GM12878 (cell line): ENCODE measurements around the gene XNDC1N. TPM values are rescaled to one million over a fixed set of nuclear protein-coding genes. Genes with fewer than 3 reads are reported as not detected.

Experiments
- ATAC-seq: fragments of 200-7000 bp; cut with Tn5 transposase; 3 replicates; pipeline ENCODE4 v1.9.1; 2020; ENCODE audit warnings: mild to moderate bottlenecking, moderate library complexity
- BruUV-seq: library from RNA; stranded (reverse); fragments of 400-500 nt; replicated peaks from 2 replicates; lab custom pipeline; 2021; lab: Mats Ljungman, UMichigan
- CTCF ChIA-PET: fragments of 300-600 bp; sonication (Branson Sonifier 250); formaldehyde crosslinking; extraction: SDS; loops from one replicate; lab custom pipeline; 2021; ENCODE audit warnings: inconsistent platforms; lab: Yijun Ruan, JAX
- POLR2A ChIA-PET: fragments of 350-600 bp; formaldehyde crosslinking; extraction: SDS; loops from one replicate; lab custom pipeline; 2021; ENCODE audit warnings: inconsistent platforms; lab: Charles Lee
- RAD21 ChIA-PET: fragments of 300-600 bp; sonication (Branson Sonifier 250); formaldehyde crosslinking; loops from one replicate; lab custom pipeline; 2023; ENCODE audit warnings: antibody characterized with exemption; ENCODE audit not compliant: unreplicated experiment; lab: Charles Lee
- SMC1A ChIA-PET: fragments of 300-600 bp; sonication (Branson Sonifier 250); formaldehyde crosslinking; loops from one replicate; lab custom pipeline; 2023; ENCODE audit not compliant: unreplicated experiment, uncharacterized antibody; lab: Charles Lee
- DNase-seq: peaks from one replicate; pipeline ENCODE4 v3.0.0-alpha.2; 2011; ENCODE audit warnings: low read depth, low spot score
- FAIRE-seq: peaks from 3 replicates; lab custom pipeline; 2011; peaks lifted over from hg19 to GRCh38; lab: Jason Lieb, UNC
- H2AFZ ChIP-seq: 2 replicates; pipeline ENCODE4 v1.6.0; 2011; ENCODE audit warnings: low read depth, low read length, control low read depth; ENCODE audit not compliant: control insufficient read depth
- H3K27ac ChIP-seq: 2 replicates; pipeline ENCODE4 v1.5.1; 2011; ENCODE audit warnings: control low read depth; ENCODE audit not compliant: control insufficient read depth, insufficient read depth
- H3K27me3 ChIP-seq, 2 experiments: replicated peaks in 1 of 2; 2 replicates each; pipeline versions ENCODE4 v1.6.0 to v1.6.1; 2011; ENCODE audit warnings: low read length in 1 of 2; ENCODE audit not compliant: control insufficient read depth in 2 of 2, insufficient read depth in 2 of 2
- H3K36me3 ChIP-seq, 2 experiments: 2 replicates each; pipeline ENCODE4 v1.5.1; 2011; ENCODE audit warnings: low read length in 1 of 2; ENCODE audit not compliant: control insufficient read depth in 2 of 2, insufficient read depth in 2 of 2
- H3K4me1 ChIP-seq: 2 replicates; pipeline ENCODE4 v1.6.1; 2011; ENCODE audit warnings: mild to moderate bottlenecking, low read length, moderate library complexity, mixed read lengths; ENCODE audit not compliant: control insufficient read depth, insufficient read depth
- H3K4me2 ChIP-seq: 2 replicates; pipeline ENCODE4 v1.6.0; 2011; ENCODE audit warnings: control low read depth; ENCODE audit not compliant: control insufficient read depth, insufficient read depth
- H3K4me3 ChIP-seq: fragments of 200-600 bp; sonication (generic); 2 replicates; pipeline ENCODE4 v1.5.1; 2016
- H3K79me2 ChIP-seq: 2 replicates; pipeline ENCODE4 v1.6.0; 2011; ENCODE audit warnings: low read length; ENCODE audit not compliant: control insufficient read depth, insufficient read depth
- H3K9ac ChIP-seq: 2 replicates; pipeline ENCODE4 v1.8.0; 2011; ENCODE audit warnings: low read length, control low read depth, mixed read lengths; ENCODE audit not compliant: control insufficient read depth, insufficient read depth
- H3K9me3 ChIP-seq: replicated peaks from 3 replicates; pipeline ENCODE4 v1.5.1; 2011; ENCODE audit warnings: mild to moderate bottlenecking, low read length; ENCODE audit not compliant: control insufficient read depth, insufficient read depth
- H4K20me1 ChIP-seq: 2 replicates; pipeline ENCODE4 v1.6.0; 2011; ENCODE audit not compliant: control insufficient read depth, insufficient read depth
- BCLAF1 ChIP-seq: fragments of 450-650 bp; IDR thresholded peaks from 2 replicates; pipeline ENCODE4 v1.6.1; 2017; ENCODE audit warnings: antibody characterized with exemption, mild to moderate bottlenecking, moderate library complexity
- CBX3 ChIP-seq: fragments of 200-600 bp; sonication (generic); IDR thresholded peaks from 2 replicates; pipeline ENCODE4 v1.6.1; 2016; ENCODE audit warnings: low read depth, borderline replicate concordance
- CHD1 ChIP-seq: IDR thresholded peaks from 2 replicates; pipeline ENCODE4 v1.6.1; 2012; ENCODE audit warnings: low read depth, low read length, improper control_type of control experiment
- CTCF ChIP-seq, 3 experiments: IDR thresholded peaks in 2 of 3; conservative IDR thresholded peaks in 1 of 3; 2 replicates each; pipeline ENCODE4 v1.5.1; 2011; ENCODE audit warnings: low read depth in 3 of 3, low read length in 3 of 3, mild to moderate bottlenecking in 3 of 3, control low read depth in 2 of 3, moderate library complexity in 2 of 3, inconsistent platforms in 1 of 3, mixed read lengths in 1 of 3; ENCODE audit not compliant: control insufficient read depth in 2 of 3, insufficient read depth in 1 of 3; ENCODE audit errors: extremely low read depth in 1 of 3
- HDGF ChIP-seq: fragments of 450-650 bp; IDR thresholded peaks from 2 replicates; pipeline ENCODE4 v1.6.1; 2016; ENCODE audit warnings: antibody characterized with exemption
- KLF5 ChIP-seq: fragments of 450-650 bp; IDR thresholded peaks from 2 replicates; pipeline ENCODE4 v1.6.1; 2014; ENCODE audit warnings: mild to moderate bottlenecking; ENCODE audit not compliant: partially characterized antibody
- NR2C2 ChIP-seq: IDR thresholded peaks from 2 replicates; pipeline ENCODE4 v1.6.1; 2011; ENCODE audit warnings: borderline replicate concordance, low read depth; ENCODE audit not compliant: control insufficient read depth, insufficient read length
- SIN3A ChIP-seq: IDR thresholded peaks from 2 replicates; pipeline ENCODE4 v1.6.1; 2012; ENCODE audit warnings: low read depth, low read length, improper control_type of control experiment
- SMAD1 ChIP-seq: fragments of 450-650 bp; IDR thresholded peaks from 2 replicates; pipeline ENCODE4 v1.6.1; 2018; ENCODE audit warnings: mild to moderate bottlenecking, low read depth; ENCODE audit not compliant: partially characterized antibody
- TCF3 ChIP-seq: IDR thresholded peaks from 2 replicates; pipeline ENCODE4 v1.6.1; 2012; ENCODE audit warnings: low read depth, mild to moderate bottlenecking, low read length, borderline replicate concordance; ENCODE audit not compliant: insufficient read depth
- ZBED1 ChIP-seq: IDR thresholded peaks from 2 replicates; pipeline ENCODE4 v1.6.1; 2016; ENCODE audit warnings: borderline replicate concordance
- ZNF622 ChIP-seq: fragments of 450-650 bp; IDR thresholded peaks from 2 replicates; pipeline ENCODE4 v1.6.1; 2017; ENCODE audit warnings: mild to moderate bottlenecking, inconsistent platforms
- WGBS: methylation state at CpG from one replicate; pipeline ENCODE4 v1.1.6; 2016; ENCODE audit warnings: low lambda C conversion rate; ENCODE audit not compliant: insufficient replicate concordance, insufficient coverage; ENCODE audit errors: missing lambda C conversion rate; 5-methylcytosine and 5-hydroxymethylcytosine counted together
- in situ Hi-C: fragments of 300-500 bp; cut with MboI; formaldehyde crosslinking; loops from 9 replicates; pipeline ENCODE4 v1.14.3; 2018; ENCODE audit warnings: mixed read lengths
- intact Hi-C: fragments of 100-400 bp; cut with micrococcal nuclease; formaldehyde crosslinking; loops from one replicate; pipeline ENCODE4 v1.14.2; 2022; ENCODE audit not compliant: unreplicated experiment
- polyA plus RNA-seq, 11 experiments: library from polyadenylated mRNA; depleted of rRNA in 4 of 11; unstranded in 6 of 11; stranded (reverse) in 5 of 11; fragments of >200 nt; fragmentation: Nextera tagmentation in 4 of 11; fragmentation: Illumina TruSeq in 1 of 11; extraction: Ambion mirVana in 4 of 11; extraction: Trizol in 1 of 11; gene quantifications; 1 replicate in 1 of 11; 2 replicates in 10 of 11; pipeline versions ENCODE4 v1.2.1 to v1.2.3, GENCODE V29; 2011 to 2016; ENCODE audit warnings: inconsistent platforms in 2 of 11, missing spikeins in 2 of 11, low read depth in 1 of 11
- total RNA-seq, 4 experiments: library from RNA; depleted of rRNA in 3 of 4; stranded (reverse); fragments of >200 nt in 3 of 4; fragmentation: Illumina TruSeq in 1 of 4; extraction: Trizol in 1 of 4; gene quantifications; 2 replicates each; pipeline versions ENCODE4 v1.2.1 to v1.2.3, GENCODE V29; 2013 to 2021

The XNDC1N gene
- total and polyA plus RNA-seq, 10 of the 15 experiments (the other 5 are each of a cell fraction or from before 2014, with no cell fraction given), result 5.7 to 13.7 (median 9.8) TPM

GRCh38 chr11:71964641-71965040, 36.2 kb upstream of the XNDC1N start:
- no peaks in the 10 kb centered on the region for H3K9me3 ChIP-seq
- POLR2A ChIA-PET, result interaction anchor here (0.6 to 2.5 kb wide), 4 partner anchors 16 to 1049 kb away, joined by 3 to 10 read pairs (median 4); partner anchors contain the start of gene ANAPC15
- DNase-seq (no peak), FAIRE-seq (no peak), ATAC-seq (no peak)
- no TSS peak for BruUV-seq
- RAD21 ChIA-PET, result no interaction called here
- H2AFZ ChIP-seq, result no peak overlapping the region
- SMC1A ChIA-PET, result interaction anchor here (1.0 to 1.6 kb wide), 4 partner anchors 13 to 36 kb away, joined by 4 to 8 read pairs (median 5); partner anchors contain the start of genes RNF121 and XNDC1N
- no peak overlapping the region for H3K27ac ChIP-seq
- H3K9ac ChIP-seq, result no peak overlapping the region
- no peaks in the 10 kb centered on the region for H3K27me3 ChIP-seq
- peaks cover 11% of the 10 kb centered on the region for H3K4me1 ChIP-seq
- H3K79me2 ChIP-seq, result no peaks in the 10 kb centered on the region; the same call in 1 of the 2 replicates
- CTCF ChIA-PET, result interaction anchor here (0.7 to 7.7 kb wide), 5 partner anchors 14 to 126 kb away, joined by 3 to 70 read pairs (median 4); no protein-coding TSS in a partner anchor
- WGBS, result 98% methylated on average over 4 of the region's 4 CpGs
- H3K4me3 ChIP-seq, result no peak overlapping the region
- no peaks in the 10 kb centered on the region for H4K20me1 ChIP-seq
- no peak for TF ChIP-seq SIN3A
- TF ChIP-seq HDGF, result no peak
- TF ChIP-seq, all 136 proteins: peak for 0
- H3K36me3 ChIP-seq, result peaks cover 11 to 31% of the 10 kb centered on the region in 2 experiments
- H3K4me2 ChIP-seq, result no peak overlapping the region
- intact Hi-C loops, result no loop called here
- in situ Hi-C loops, result no loop called here

- no TSS peak for BruUV-seq
- no peak for DNase-seq
- Histone ChIP-seq H3K27me3 (no peaks in the 10 kb centered on the region), H4K20me1 (no peaks in the 10 kb centered on the region), H3K79me2 (no peaks in the 10 kb centered on the region; the same call in 1 of the 2 replicates), H3K9me3 (no peaks in the 10 kb centered on the region), H3K36me3 (peaks cover 11 to 30% of the 10 kb centered on the region in 2 experiments), H2AFZ (no peak overlapping the region), H3K4me1 (peaks cover 11% of the 10 kb centered on the region), H3K9ac (no peak overlapping the region), H3K4me3 (no peak overlapping the region), H3K4me2 (no peak overlapping the region), H3K27ac (no peak overlapping the region)
- ChIA-PET CTCF (interaction anchor here (7.7 kb wide), 1 partner anchor 15 kb away, joined by 70 read pairs; no protein-coding TSS in a partner anchor), RAD21 (interaction anchor here (1.4 to 2.1 kb wide), 2 partner anchors 15 to 31 kb away, joined by 5 read pairs; no protein-coding TSS in a partner anchor), SMC1A (interaction anchor here (0.7 to 2.1 kb wide), 5 partner anchors 13 to 35 kb away, joined by 4 to 15 read pairs (median 5); partner anchors contain the start of genes RNF121 and XNDC1N), POLR2A (interaction anchor here (0.7 to 2.5 kb wide), 5 partner anchors 9 to 35 kb away, joined by 3 to 10 read pairs (median 3); partner anchors contain the start of genes RNF121 and XNDC1N)
- FAIRE-seq, result no peak
- in situ Hi-C loops, result no loop called here
- intact Hi-C loops, result loop anchor here (2.0 kb wide), 1 partner anchor 35 kb away; the partner anchor contains the start of genes RNF121 and XNDC1N
- no peak for ATAC-seq
- 99% methylated on average over 8 of the region's 8 CpGs for WGBS
- no peak for TF ChIP-seq CHD1
- TF ChIP-seq ZBED1, result no peak
- no peak for TF ChIP-seq NR2C2
- no peak for TF ChIP-seq CTCF (IDR thresholded peaks at IDR 0.05 in 2 of 3, conservative IDR thresholded peaks at IDR 0.05 in 1 of 3; ENCODE audit: control insufficient read depth in 2 of 3, extremely low read depth in 1 of 3, insufficient read depth in 1 of 3, low read depth in 3 of 3, low read length in 3 of 3)
- no peak for TF ChIP-seq ZNF622
- no peak for TF ChIP-seq BCLAF1
- TF ChIP-seq KLF5, result no peak
- TF ChIP-seq CBX3, result no peak
- no peak for TF ChIP-seq SMAD1
- no peak for TF ChIP-seq TCF3
These were observed 35.1 kb upstream of the XNDC1N start for GRCh38 chr11:71963468-71963867.
